GM10266 (cell line): ENCODE data around the gene NUP205.

Source experiments
- DNase-seq: peaks from one replicate; pipeline ENCODE4 v3.0.0; 2012; ENCODE audit errors: extremely low spot score
- TF ChIP-seq, protein P1 (sequence below): IDR thresholded peaks from 2 replicates; pipeline ENCODE4 v1.5.1; 2012; ENCODE audit warnings: mild to moderate bottlenecking, low read depth; ENCODE audit not compliant: control insufficient read depth, insufficient read depth; ENCODE audit errors: missing control alignments

NUP205 gene

DNA sequence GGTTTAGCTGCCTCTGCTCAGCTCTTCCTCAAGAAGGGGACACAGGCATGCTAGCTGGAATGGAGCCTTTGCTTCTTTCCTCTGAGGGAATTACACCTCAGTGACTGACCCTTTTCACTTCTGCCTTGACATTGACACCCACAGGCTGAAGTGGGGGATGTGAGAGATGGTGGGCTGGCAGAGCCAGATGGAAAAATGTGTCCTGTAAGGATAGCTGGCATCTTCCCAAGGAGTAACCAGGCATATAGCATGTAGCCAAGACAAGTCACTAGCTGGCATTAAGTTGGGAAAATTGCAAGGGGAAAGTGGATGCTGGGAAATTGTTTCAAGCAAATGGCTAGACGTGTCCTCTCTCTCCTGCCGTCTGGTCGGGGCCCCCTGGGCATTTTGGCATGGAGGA lies 124.5 kb downstream of the NUP205 start:
- no peak for DNase-seq
- TF ChIP-seq, protein P1, sequence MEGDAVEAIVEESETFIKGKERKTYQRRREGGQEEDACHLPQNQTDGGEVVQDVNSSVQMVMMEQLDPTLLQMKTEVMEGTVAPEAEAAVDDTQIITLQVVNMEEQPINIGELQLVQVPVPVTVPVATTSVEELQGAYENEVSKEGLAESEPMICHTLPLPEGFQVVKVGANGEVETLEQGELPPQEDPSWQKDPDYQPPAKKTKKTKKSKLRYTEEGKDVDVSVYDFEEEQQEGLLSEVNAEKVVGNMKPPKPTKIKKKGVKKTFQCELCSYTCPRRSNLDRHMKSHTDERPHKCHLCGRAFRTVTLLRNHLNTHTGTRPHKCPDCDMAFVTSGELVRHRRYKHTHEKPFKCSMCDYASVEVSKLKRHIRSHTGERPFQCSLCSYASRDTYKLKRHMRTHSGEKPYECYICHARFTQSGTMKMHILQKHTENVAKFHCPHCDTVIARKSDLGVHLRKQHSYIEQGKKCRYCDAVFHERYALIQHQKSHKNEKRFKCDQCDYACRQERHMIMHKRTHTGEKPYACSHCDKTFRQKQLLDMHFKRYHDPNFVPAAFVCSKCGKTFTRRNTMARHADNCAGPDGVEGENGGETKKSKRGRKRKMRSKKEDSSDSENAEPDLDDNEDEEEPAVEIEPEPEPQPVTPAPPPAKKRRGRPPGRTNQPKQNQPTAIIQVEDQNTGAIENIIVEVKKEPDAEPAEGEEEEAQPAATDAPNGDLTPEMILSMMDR, result no peak

DNA sequence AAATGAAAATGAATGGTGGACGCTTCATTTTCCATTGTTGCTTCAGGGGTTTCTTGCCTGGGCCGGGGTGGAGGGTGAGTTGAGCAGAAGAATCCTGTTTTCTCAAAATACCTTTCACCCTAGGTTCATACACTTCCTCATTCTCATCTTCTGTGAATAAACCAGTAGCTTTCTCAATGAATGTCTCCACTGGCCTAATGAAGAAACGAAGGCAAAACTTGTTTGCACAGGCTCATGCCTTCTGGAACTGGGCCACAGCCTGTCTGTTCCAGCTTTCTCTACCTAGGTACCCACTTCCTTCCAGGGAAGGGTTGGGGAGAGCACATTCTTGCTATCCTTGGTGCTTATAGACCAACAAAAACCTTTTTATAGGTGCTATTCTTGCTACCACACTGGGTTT lies 125.9 kb downstream of the NUP205 start:
- no peak for DNase-seq
- TF ChIP-seq, protein P1, result no peak

DNA sequence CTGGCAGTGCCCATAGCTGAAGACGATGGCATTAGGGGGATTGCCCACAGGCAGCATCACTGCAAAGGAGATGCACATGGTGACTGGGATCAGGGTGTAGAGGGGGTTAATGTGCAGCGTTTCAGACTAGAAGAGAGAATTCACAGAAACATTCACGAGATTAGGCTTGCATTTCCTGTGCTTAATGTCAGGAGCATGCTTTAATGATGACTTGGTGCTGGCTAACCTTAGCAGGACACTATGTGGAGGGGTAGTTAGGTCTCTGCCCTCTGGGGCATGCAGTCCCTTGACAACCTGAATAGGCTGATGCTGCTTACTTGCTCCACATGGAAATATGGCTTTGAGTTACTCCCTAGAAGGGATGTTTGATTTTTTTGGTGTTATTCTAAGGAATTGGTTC lies 126.4 kb downstream of the NUP205 start:
- DNase-seq, result no peak
- TF ChIP-seq, protein P1, result no peak

DNA sequence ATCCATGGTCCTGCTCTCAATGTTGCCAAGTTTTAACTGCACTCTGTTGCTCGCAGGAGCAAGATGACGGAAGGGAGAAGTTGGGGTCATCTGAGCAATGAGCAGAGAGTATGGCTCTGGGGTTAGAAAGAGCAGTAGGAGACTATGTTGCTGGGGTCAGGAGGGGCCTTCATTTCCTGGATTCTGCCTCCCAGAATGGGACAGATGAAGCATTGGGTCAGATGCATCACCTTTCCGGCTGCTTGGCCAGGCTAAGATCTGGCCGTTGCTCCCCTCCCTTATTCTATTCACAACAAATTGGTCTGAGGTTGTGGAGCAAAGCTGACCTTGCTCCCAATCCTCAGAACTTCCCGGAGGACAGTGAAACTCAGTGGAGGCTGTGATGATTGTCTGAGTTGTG lies 127.0 kb downstream of the NUP205 start:
- TF ChIP-seq, protein P1, result no peak
- DNase-seq, result no peak

DNA sequence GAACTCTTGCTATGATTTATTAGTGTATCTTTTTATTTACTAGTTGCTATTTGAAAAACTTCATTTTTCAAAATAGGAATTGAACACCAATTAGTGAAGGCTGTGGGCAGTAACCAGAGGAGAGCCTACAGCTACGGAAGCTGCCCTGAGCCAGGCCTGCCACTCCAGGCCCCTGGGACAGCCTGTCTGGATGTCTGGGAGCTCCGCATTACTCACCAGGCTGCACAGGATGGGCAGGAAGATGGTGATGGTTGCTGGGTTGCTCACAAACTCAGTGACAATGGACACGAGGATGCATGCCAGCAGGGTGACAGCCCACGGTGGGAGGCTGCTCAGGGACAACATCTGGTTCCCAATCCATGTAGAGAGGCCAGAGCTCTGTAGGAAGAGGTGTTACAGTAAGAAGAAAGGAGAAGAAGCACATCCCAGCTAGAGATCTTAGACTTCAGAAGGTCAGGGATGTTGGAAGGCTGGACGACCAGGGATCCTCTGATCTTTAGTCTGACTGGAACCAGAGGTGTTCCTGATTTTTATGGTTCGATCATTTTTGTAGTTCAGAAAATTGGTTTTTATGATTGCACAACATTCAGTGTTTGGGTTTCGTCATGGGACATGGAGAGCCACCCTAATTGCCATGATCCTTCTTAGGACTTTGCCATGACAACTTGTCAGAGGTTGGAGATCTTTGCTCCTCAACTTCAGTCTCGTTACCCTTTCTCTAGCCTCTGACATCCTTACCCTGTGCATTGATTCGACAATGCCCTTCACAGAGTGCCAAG lies 127.8 kb downstream of the NUP205 start:
- DNase-seq, result no peak
- TF ChIP-seq, protein P1, result no peak

DNA sequence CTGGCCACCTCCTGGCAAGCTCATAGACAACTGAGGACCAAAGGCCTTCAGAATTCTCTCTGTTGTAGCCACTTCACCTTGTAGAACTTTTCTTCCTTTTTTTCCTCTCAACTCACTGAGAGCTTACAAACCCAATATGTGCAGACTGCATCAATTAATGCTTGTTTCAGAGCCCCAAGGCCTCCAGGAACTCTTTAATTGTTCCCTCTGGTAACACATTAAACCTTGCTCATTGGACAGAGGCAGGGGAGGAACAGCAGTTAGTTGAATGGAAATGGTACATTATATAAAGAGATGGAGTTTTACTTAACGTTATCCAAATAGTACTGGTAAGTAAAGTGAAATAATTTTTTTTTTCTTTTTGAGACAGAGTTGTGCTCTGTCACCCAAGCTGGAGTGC lies 129.7 kb downstream of the NUP205 start:
- no peak for DNase-seq
- TF ChIP-seq, protein P1, result no peak

DNA sequence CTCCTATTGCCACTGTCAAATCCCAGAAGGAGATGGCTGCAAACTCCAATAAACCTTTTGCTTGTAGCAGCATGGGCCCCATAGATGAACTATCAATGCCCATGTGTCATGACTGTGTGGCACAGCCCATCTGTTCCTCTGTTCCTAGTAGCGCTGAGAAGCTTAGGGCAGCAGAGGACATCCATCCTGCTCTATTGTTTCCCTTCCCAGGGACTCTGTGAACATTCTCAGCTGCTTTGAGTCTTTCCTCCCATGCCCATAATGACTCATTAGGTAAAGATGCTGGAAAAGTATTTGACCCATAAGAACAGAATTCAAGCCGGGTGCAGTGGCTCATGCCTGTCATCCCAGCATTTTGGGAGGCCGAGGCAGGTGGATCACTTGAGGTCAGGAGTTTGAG lies 132.8 kb downstream of the NUP205 start:
- no peak for DNase-seq
- TF ChIP-seq, protein P1, result no peak
